GM12878 (cell line): ENCODE results near the gene ALKBH1. TPM values are rescaled to one million over a fixed set of nuclear protein-coding genes. Genes with fewer than 3 reads are reported as not detected.

ENCODE experiments used
- ATAC-seq: fragments of 200-7000 bp; cut with Tn5 transposase; 3 replicates; pipeline ENCODE4 v1.9.1; 2020; ENCODE audit warnings: mild to moderate bottlenecking, moderate library complexity
- BruUV-seq: library from RNA; stranded (reverse); fragments of 400-500 nt; replicated peaks from 2 replicates; lab custom pipeline; 2021; lab: Mats Ljungman, UMichigan
- CTCF ChIA-PET: fragments of 300-600 bp; sonication (Branson Sonifier 250); formaldehyde crosslinking; extraction: SDS; loops from one replicate; lab custom pipeline; 2021; ENCODE audit warnings: inconsistent platforms; lab: Yijun Ruan, JAX
- POLR2A ChIA-PET: fragments of 350-600 bp; formaldehyde crosslinking; extraction: SDS; loops from one replicate; lab custom pipeline; 2021; ENCODE audit warnings: inconsistent platforms; lab: Charles Lee
- RAD21 ChIA-PET: fragments of 300-600 bp; sonication (Branson Sonifier 250); formaldehyde crosslinking; loops from one replicate; lab custom pipeline; 2023; ENCODE audit warnings: antibody characterized with exemption; ENCODE audit not compliant: unreplicated experiment; lab: Charles Lee
- SMC1A ChIA-PET: fragments of 300-600 bp; sonication (Branson Sonifier 250); formaldehyde crosslinking; loops from one replicate; lab custom pipeline; 2023; ENCODE audit not compliant: unreplicated experiment, uncharacterized antibody; lab: Charles Lee
- DNase-seq: peaks from one replicate; pipeline ENCODE4 v3.0.0-alpha.2; 2011; ENCODE audit warnings: low read depth, low spot score
- FAIRE-seq: peaks from 3 replicates; lab custom pipeline; 2011; peaks lifted over from hg19 to GRCh38; lab: Jason Lieb, UNC
- H2AFZ ChIP-seq: 2 replicates; pipeline ENCODE4 v1.6.0; 2011; ENCODE audit warnings: low read depth, low read length, control low read depth; ENCODE audit not compliant: control insufficient read depth
- H3K27ac ChIP-seq: 2 replicates; pipeline ENCODE4 v1.5.1; 2011; ENCODE audit warnings: control low read depth; ENCODE audit not compliant: control insufficient read depth, insufficient read depth
- H3K27me3 ChIP-seq, 2 experiments: replicated peaks in 1 of 2; 2 replicates each; pipeline versions ENCODE4 v1.6.0 to v1.6.1; 2011; ENCODE audit warnings: low read length in 1 of 2; ENCODE audit not compliant: control insufficient read depth in 2 of 2, insufficient read depth in 2 of 2
- H3K36me3 ChIP-seq, 2 experiments: 2 replicates each; pipeline ENCODE4 v1.5.1; 2011; ENCODE audit warnings: low read length in 1 of 2; ENCODE audit not compliant: control insufficient read depth in 2 of 2, insufficient read depth in 2 of 2
- H3K4me1 ChIP-seq: 2 replicates; pipeline ENCODE4 v1.6.1; 2011; ENCODE audit warnings: mild to moderate bottlenecking, low read length, moderate library complexity, mixed read lengths; ENCODE audit not compliant: control insufficient read depth, insufficient read depth
- H3K4me2 ChIP-seq: 2 replicates; pipeline ENCODE4 v1.6.0; 2011; ENCODE audit warnings: control low read depth; ENCODE audit not compliant: control insufficient read depth, insufficient read depth
- H3K4me3 ChIP-seq: fragments of 200-600 bp; sonication (generic); 2 replicates; pipeline ENCODE4 v1.5.1; 2016
- H3K79me2 ChIP-seq: 2 replicates; pipeline ENCODE4 v1.6.0; 2011; ENCODE audit warnings: low read length; ENCODE audit not compliant: control insufficient read depth, insufficient read depth
- H3K9ac ChIP-seq: 2 replicates; pipeline ENCODE4 v1.8.0; 2011; ENCODE audit warnings: low read length, control low read depth, mixed read lengths; ENCODE audit not compliant: control insufficient read depth, insufficient read depth
- H3K9me3 ChIP-seq: replicated peaks from 3 replicates; pipeline ENCODE4 v1.5.1; 2011; ENCODE audit warnings: mild to moderate bottlenecking, low read length; ENCODE audit not compliant: control insufficient read depth, insufficient read depth
- H4K20me1 ChIP-seq: 2 replicates; pipeline ENCODE4 v1.6.0; 2011; ENCODE audit not compliant: control insufficient read depth, insufficient read depth
- BRCA1 ChIP-seq: IDR thresholded peaks from 2 replicates; pipeline ENCODE4 v1.6.1; 2011; ENCODE audit warnings: low read depth, low read length, improper control_type of control experiment
- EZH2 ChIP-seq: IDR thresholded peaks from 2 replicates; pipeline ENCODE4 v1.6.1; 2012; ENCODE audit warnings: low read depth, mild to moderate bottlenecking, control low read depth, inconsistent platforms, low read length, borderline replicate concordance; ENCODE audit not compliant: control insufficient read depth
- GABPA ChIP-seq: IDR thresholded peaks from 2 replicates; pipeline ENCODE4 v1.6.1; 2014; ENCODE audit warnings: antibody characterized with exemption, low read depth, mild to moderate bottlenecking, inconsistent platforms
- HDAC6 ChIP-seq: fragments of 200-600 bp; sonication (generic); IDR thresholded peaks from one replicate; pipeline ENCODE4 v1.8.0; 2017; ENCODE audit warnings: antibody characterized with exemption; ENCODE audit not compliant: unreplicated experiment
- HSF1 ChIP-seq: fragments of 150-350 bp; IDR thresholded peaks from 2 replicates; pipeline ENCODE4 v1.6.1; 2014; ENCODE audit warnings: mild to moderate bottlenecking, low read depth, low read length
- MYB ChIP-seq: fragments of 150-350 bp; IDR thresholded peaks from 2 replicates; pipeline ENCODE4 v1.6.1; 2014; ENCODE audit warnings: mild to moderate bottlenecking, low read depth, low read length, borderline replicate concordance
- NFXL1 ChIP-seq: fragments of 450-650 bp; IDR thresholded peaks from 2 replicates; pipeline ENCODE4 v1.6.1; 2017; ENCODE audit warnings: antibody characterized with exemption, mild to moderate bottlenecking, borderline replicate concordance
- RELA ChIP-seq: fragments of 450-650 bp; IDR thresholded peaks from 2 replicates; pipeline ENCODE4 v1.8.0; 2014; ENCODE audit warnings: borderline replicate concordance; ENCODE audit not compliant: partially characterized antibody
- SMARCA5 ChIP-seq: fragments of 450-650 bp; IDR thresholded peaks from 2 replicates; pipeline ENCODE4 v1.6.1; 2017; ENCODE audit warnings: mild to moderate bottlenecking
- TARDBP ChIP-seq: IDR thresholded peaks from 2 replicates; pipeline ENCODE4 v1.6.1; 2016; ENCODE audit warnings: borderline replicate concordance
- TBL1XR1 ChIP-seq: IDR thresholded peaks from 2 replicates; pipeline ENCODE4 v1.6.1; 2012; ENCODE audit warnings: low read depth, low read length, improper control_type of control experiment
- ZBED1 ChIP-seq: IDR thresholded peaks from 2 replicates; pipeline ENCODE4 v1.6.1; 2016; ENCODE audit warnings: borderline replicate concordance
- WGBS: methylation state at CpG from one replicate; pipeline ENCODE4 v1.1.6; 2016; ENCODE audit warnings: low lambda C conversion rate; ENCODE audit not compliant: insufficient replicate concordance, insufficient coverage; ENCODE audit errors: missing lambda C conversion rate; 5-methylcytosine and 5-hydroxymethylcytosine counted together
- in situ Hi-C: fragments of 300-500 bp; cut with MboI; formaldehyde crosslinking; loops from 9 replicates; pipeline ENCODE4 v1.14.3; 2018; ENCODE audit warnings: mixed read lengths
- intact Hi-C: fragments of 100-400 bp; cut with micrococcal nuclease; formaldehyde crosslinking; loops from one replicate; pipeline ENCODE4 v1.14.2; 2022; ENCODE audit not compliant: unreplicated experiment
- polyA plus RNA-seq, 11 experiments: library from polyadenylated mRNA; depleted of rRNA in 4 of 11; unstranded in 6 of 11; stranded (reverse) in 5 of 11; fragments of >200 nt; fragmentation: Nextera tagmentation in 4 of 11; fragmentation: Illumina TruSeq in 1 of 11; extraction: Ambion mirVana in 4 of 11; extraction: Trizol in 1 of 11; gene quantifications; 1 replicate in 1 of 11; 2 replicates in 10 of 11; pipeline versions ENCODE4 v1.2.1 to v1.2.3, GENCODE V29; 2011 to 2016; ENCODE audit warnings: inconsistent platforms in 2 of 11, missing spikeins in 2 of 11, low read depth in 1 of 11
- total RNA-seq, 4 experiments: library from RNA; depleted of rRNA in 3 of 4; stranded (reverse); fragments of >200 nt in 3 of 4; fragmentation: Illumina TruSeq in 1 of 4; extraction: Trizol in 1 of 4; gene quantifications; 2 replicates each; pipeline versions ENCODE4 v1.2.1 to v1.2.3, GENCODE V29; 2013 to 2021
- TF ChIP-seq, protein P1 (sequence below): fragments of 150-350 bp; IDR thresholded peaks from 2 replicates; pipeline ENCODE4 v1.6.1; 2016; ENCODE audit warnings: low read depth, low read length
- TF ChIP-seq, protein P2 (sequence below): fragments of 450-650 bp; IDR thresholded peaks from 2 replicates; pipeline ENCODE4 v1.6.1; 2017; ENCODE audit warnings: mild to moderate bottlenecking, moderate library complexity
- TF ChIP-seq, protein P3 (sequence below): IDR thresholded peaks from 2 replicates; pipeline ENCODE4 v1.6.1; 2011; ENCODE audit warnings: low read depth, low read length, improper control_type of control experiment, borderline replicate concordance

Gene ALKBH1
- total and polyA plus RNA-seq, 10 of the 15 experiments (the other 5 are each of a cell fraction or from before 2014, with no cell fraction given) = 6.5 to 24.1 (median 17.0) TPM

DNA sequence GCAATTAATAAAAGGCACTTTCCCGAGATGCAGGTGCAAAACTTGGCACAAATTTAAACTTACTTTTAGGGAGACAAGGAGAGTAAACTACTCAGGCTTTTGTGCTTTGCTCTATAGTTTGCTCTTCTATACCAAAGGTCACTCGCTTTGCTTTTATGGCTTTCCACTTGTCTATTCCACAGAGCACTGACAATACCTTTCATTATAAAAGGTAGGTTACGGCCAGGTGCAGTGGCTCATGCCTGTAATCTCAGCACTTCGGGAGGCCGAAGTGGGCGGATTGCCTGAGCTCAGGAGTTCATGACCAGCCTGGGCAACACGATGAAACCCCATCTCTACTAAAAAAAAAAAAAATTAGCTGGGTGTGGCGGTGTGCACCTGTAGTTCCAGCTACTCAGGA, 32.9 kb downstream of the ALKBH1 start:
- Histone ChIP-seq H3K36me3 (peaks cover 4 to 16% of the 10 kb centered on the region in 2 experiments), H3K9me3 (no peaks in the 10 kb centered on the region), H3K79me2 (no peaks in the 10 kb centered on the region), H3K27me3 (no peaks in the 10 kb centered on the region), H3K4me2 (no peak overlapping the region), H3K4me1 (no peaks in the 10 kb centered on the region), H3K4me3 (no peak overlapping the region), H2AFZ (no peak overlapping the region), H3K27ac (no peak overlapping the region), H3K9ac (no peak overlapping the region), H4K20me1 (no peaks in the 10 kb centered on the region)
- 95% methylated on average over 8 of the region's 8 CpGs for WGBS
- CTCF ChIA-PET = no interaction called here
- no TSS peak for BruUV-seq
- POLR2A ChIA-PET = no interaction called here
- RAD21 ChIA-PET = no interaction called here
- ATAC-seq (no peak), DNase-seq (no peak), FAIRE-seq (no peak)
- TF ChIP-seq, protein P1, sequence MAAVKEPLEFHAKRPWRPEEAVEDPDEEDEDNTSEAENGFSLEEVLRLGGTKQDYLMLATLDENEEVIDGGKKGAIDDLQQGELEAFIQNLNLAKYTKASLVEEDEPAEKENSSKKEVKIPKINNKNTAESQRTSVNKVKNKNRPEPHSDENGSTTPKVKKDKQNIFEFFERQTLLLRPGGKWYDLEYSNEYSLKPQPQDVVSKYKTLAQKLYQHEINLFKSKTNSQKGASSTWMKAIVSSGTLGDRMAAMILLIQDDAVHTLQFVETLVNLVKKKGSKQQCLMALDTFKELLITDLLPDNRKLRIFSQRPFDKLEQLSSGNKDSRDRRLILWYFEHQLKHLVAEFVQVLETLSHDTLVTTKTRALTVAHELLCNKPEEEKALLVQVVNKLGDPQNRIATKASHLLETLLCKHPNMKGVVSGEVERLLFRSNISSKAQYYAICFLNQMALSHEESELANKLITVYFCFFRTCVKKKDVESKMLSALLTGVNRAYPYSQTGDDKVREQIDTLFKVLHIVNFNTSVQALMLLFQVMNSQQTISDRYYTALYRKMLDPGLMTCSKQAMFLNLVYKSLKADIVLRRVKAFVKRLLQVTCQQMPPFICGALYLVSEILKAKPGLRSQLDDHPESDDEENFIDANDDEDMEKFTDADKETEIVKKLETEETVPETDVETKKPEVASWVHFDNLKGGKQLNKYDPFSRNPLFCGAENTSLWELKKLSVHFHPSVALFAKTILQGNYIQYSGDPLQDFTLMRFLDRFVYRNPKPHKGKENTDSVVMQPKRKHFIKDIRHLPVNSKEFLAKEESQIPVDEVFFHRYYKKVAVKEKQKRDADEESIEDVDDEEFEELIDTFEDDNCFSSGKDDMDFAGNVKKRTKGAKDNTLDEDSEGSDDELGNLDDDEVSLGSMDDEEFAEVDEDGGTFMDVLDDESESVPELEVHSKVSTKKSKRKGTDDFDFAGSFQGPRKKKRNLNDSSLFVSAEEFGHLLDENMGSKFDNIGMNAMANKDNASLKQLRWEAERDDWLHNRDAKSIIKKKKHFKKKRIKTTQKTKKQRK = no peak
- TF ChIP-seq ZBED1 = no peak
- TF ChIP-seq HDAC6 = no peak
- TF ChIP-seq NFXL1 = no peak
- TF ChIP-seq HSF1 = no peak
- no peak for TF ChIP-seq GABPA
- TF ChIP-seq MYB = no peak
- TF ChIP-seq, protein P2, sequence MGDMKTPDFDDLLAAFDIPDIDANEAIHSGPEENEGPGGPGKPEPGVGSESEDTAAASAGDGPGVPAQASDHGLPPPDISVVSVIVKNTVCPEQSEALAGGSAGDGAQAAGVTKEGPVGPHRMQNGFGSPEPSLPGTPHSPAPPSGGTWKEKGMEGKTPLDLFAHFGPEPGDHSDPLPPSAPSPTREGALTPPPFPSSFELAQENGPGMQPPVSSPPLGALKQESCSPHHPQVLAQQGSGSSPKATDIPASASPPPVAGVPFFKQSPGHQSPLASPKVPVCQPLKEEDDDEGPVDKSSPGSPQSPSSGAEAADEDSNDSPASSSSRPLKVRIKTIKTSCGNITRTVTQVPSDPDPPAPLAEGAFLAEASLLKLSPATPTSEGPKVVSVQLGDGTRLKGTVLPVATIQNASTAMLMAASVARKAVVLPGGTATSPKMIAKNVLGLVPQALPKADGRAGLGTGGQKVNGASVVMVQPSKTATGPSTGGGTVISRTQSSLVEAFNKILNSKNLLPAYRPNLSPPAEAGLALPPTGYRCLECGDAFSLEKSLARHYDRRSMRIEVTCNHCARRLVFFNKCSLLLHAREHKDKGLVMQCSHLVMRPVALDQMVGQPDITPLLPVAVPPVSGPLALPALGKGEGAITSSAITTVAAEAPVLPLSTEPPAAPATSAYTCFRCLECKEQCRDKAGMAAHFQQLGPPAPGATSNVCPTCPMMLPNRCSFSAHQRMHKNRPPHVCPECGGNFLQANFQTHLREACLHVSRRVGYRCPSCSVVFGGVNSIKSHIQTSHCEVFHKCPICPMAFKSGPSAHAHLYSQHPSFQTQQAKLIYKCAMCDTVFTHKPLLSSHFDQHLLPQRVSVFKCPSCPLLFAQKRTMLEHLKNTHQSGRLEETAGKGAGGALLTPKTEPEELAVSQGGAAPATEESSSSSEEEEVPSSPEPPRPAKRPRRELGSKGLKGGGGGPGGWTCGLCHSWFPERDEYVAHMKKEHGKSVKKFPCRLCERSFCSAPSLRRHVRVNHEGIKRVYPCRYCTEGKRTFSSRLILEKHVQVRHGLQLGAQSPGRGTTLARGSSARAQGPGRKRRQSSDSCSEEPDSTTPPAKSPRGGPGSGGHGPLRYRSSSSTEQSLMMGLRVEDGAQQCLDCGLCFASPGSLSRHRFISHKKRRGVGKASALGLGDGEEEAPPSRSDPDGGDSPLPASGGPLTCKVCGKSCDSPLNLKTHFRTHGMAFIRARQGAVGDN = no peak
- TF ChIP-seq SMARCA5 = no peak
- no peak for TF ChIP-seq TARDBP
- no peak for TF ChIP-seq TBL1XR1
- TF ChIP-seq BRCA1 = no peak
- no peak for TF ChIP-seq RELA
- TF ChIP-seq, protein P3, sequence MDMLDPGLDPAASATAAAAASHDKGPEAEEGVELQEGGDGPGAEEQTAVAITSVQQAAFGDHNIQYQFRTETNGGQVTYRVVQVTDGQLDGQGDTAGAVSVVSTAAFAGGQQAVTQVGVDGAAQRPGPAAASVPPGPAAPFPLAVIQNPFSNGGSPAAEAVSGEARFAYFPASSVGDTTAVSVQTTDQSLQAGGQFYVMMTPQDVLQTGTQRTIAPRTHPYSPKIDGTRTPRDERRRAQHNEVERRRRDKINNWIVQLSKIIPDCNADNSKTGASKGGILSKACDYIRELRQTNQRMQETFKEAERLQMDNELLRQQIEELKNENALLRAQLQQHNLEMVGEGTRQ = no peak
- no peak for TF ChIP-seq EZH2
- SMC1A ChIA-PET = no interaction called here
- intact Hi-C loops (no loop called here), in situ Hi-C loops (loop anchor here (25.0 kb wide), 1 partner anchor 912 kb away; no protein-coding TSS in a partner anchor)
